Activated B cell treated with CpG ODN at 0.5 μM for 24 hours (primary cell): ENCODE data around the gene MAPK8IP2. TPM values are rescaled to one million over a fixed set of nuclear protein-coding genes. Genes with fewer than 3 reads are reported as not detected.

Experiments
- ATAC-seq: fragments of 200-7000 bp; cut with Tn5 transposase; one replicate; pipeline ENCODE4 v1.10.0; 2021; ENCODE audit warnings: low read depth, mild to moderate bottlenecking, moderate library complexity
- CTCF ChIA-PET: fragments of 350-600 bp; sonication (Branson Sonifier 250); formaldehyde crosslinking; loops from one replicate; lab custom pipeline; 2021; ENCODE audit warnings: antibody characterized with exemption; lab: Charles Lee
- POLR2A ChIA-PET: fragments of 350-600 bp; sonication (Branson Sonifier 250); formaldehyde crosslinking; loops from one replicate; lab custom pipeline; 2021; ENCODE audit warnings: antibody characterized with exemption; lab: Charles Lee
- DNase-seq: peaks from one replicate; pipeline ENCODE4 v3.0.0; 2022
- H3K27ac Mint-ChIP-seq: one replicate; pipeline ENCODE4 v1.8.0; 2020; ENCODE audit warnings: mixed read lengths
- H3K27me3 Mint-ChIP-seq: one replicate; pipeline ENCODE4 v1.8.0; 2021; ENCODE audit warnings: mixed read lengths
- H3K36me3 Mint-ChIP-seq: one replicate; pipeline ENCODE4 v1.8.0; 2021; ENCODE audit warnings: low read depth, mixed read lengths
- H3K4me1 Mint-ChIP-seq: one replicate; pipeline ENCODE4 v1.8.0; 2021; ENCODE audit warnings: mixed read lengths
- H3K4me3 Mint-ChIP-seq: one replicate; pipeline ENCODE4 v1.8.0; 2020; ENCODE audit warnings: mild to moderate bottlenecking, mixed read lengths
- H3K9me3 Mint-ChIP-seq: one replicate; pipeline ENCODE4 v1.8.0; 2020; ENCODE audit warnings: mixed read lengths
- CTCF ChIP-seq: fragments of 200-600 bp; IDR thresholded peaks from one replicate; pipeline ENCODE4 v1.8.0; 2022; ENCODE audit warnings: antibody characterized with exemption, mild to moderate bottlenecking
- intact Hi-C: fragments of 100-400 bp; cut with micrococcal nuclease; formaldehyde crosslinking; loops from one replicate; pipeline ENCODE4 v1.15.1; 2024
- total RNA-seq: library from RNA; stranded (reverse); gene quantifications from 2 replicates; pipeline ENCODE4 v1.2.3, GENCODE V29; 2022

MAPK8IP2 gene
- total RNA-seq, 1 donor from 2014 or later, result 0.18 TPM

DNA sequence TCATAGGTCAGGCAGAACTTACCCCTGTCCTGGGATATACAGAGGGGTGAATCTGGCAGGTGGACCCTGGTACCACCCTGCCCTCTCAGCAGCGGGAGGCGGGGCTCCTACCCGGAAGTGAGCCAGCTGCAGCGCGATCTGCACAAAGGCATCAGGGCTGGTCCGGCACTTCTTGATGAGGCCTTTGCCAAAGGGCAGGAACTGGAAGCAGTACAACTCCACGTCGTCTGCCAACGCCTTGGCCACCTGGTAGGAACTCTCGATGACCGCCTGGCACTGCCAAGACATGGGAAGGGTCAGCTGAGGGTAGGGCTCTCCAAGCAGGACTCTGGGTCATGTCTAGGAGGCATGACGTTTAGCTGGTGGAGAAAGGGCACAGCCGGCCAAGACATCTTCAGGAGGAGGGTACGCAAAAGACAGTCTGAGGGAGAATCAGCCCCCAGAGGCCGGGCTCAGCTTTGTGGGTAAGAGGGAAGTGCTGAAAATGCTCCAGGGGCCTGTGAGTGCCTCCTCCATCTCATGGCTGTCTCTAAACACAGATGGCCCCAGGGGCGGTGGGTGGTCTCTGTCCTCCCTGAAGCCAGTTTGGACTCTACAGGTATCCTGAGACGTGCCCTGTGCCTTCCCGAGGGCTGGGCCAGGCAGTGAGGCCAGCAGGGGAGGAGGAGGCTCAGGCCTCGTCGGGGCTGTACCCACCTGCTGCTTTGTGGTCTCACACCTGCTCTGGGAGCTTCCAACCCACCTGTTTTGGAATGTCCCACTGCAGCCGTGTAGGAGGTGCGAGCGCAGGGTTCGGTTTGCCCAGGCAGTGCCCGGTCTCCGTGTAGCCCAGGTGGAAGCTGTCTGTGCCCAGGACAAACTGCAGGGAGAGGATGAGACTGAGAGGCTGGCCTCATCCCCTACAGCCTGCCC, 29.1 kb upstream of the MAPK8IP2 start:
- ChIA-PET CTCF (no interaction called here), POLR2A (interaction anchor here (1.2 to 1.3 kb wide), 2 partner anchors 8 to 42 kb away, joined by 3 to 4 read pairs; partner anchors contain the start of genes SYCE3 and TYMP)
- H3K36me3 Mint-ChIP-seq, result peaks cover 23% of the 10 kb centered on the region
- no peaks in the 10 kb centered on the region for H3K27me3 Mint-ChIP-seq
- DNase-seq (no peak), ATAC-seq (no peak)
- no peaks in the 10 kb centered on the region for H3K9me3 Mint-ChIP-seq
- peaks cover 10% of the 10 kb centered on the region for H3K4me1 Mint-ChIP-seq
- no peak overlapping the region for H3K27ac Mint-ChIP-seq
- TF ChIP-seq CTCF, result no peak
- intact Hi-C loops, result no loop called here
- no peak overlapping the region for H3K4me3 Mint-ChIP-seq

DNA sequence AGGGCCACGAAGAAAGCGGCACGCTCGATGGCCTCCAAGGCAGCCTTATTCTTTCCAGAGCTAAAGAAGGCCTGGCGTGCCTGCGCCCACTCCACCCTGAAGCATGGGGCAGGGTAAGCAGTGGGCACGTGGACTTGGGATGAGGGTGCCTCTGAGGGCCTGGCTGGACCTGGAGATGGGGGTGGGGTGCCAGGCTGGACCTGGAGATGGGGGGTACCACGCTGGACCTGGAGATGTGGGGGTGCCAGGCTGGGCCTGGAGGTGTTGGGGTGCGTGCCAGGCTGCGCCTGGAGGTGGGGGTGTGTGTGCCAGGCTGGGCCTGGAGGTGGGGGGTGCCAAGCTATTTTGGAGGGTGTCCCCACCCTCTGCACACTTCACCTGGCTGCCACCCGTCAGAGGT, 27.6 kb upstream of the MAPK8IP2 start:
- H3K27ac Mint-ChIP-seq, result no peak overlapping the region
- TF ChIP-seq CTCF, result no peak
- no peaks in the 10 kb centered on the region for H3K27me3 Mint-ChIP-seq
- ChIA-PET POLR2A (no interaction called here), CTCF (no interaction called here)
- no peak for DNase-seq
- H3K4me1 Mint-ChIP-seq, result peaks cover 11% of the 10 kb centered on the region
- H3K36me3 Mint-ChIP-seq, result peaks cover 23% of the 10 kb centered on the region
- H3K9me3 Mint-ChIP-seq, result no peaks in the 10 kb centered on the region
- no peak for ATAC-seq
- no peak overlapping the region for H3K4me3 Mint-ChIP-seq
- intact Hi-C loops, result no loop called here

DNA sequence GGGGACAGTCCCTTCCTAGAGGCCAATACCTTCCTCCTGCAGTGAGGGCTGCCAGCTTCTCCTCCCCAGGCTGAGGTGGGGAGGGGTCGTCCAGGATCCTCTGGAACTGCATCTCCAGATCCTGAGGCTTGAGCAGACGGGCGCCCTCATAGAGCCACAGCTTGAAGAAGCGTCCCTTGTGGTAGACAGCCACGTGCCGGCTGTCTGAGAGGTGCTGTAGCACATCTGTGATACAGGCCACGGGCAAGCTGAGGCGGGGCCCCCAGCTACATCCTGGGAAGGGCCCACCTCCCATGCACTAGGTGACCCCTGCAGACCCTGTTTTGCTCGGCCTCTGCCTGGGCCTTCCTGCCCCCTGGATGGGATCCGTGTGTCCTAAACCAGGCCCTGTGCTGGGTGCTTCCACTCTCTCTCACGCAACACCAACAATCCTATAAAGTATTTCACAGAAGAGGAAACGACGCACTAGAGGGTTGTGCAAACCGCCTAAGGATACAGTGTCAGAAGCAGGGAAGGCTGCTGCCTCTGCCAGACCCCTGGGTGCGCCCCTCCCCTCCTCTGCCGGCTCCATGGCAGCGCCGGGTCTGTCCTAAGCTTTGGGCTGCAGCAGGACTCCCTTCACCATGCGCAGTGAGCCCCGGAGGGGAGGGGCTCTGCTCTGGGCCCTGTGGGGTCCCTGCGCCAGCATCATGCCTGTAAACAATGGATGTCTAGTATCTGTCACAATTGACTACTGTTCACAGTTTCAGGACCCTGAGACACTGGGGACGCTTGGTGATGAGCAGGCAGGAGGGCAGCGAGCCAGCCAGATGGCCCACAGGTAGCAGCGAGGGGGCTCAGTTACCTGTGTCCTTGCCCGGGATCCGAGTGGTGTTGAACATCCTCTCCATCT, 26.9 kb upstream of the MAPK8IP2 start:
- ATAC-seq, result no peak
- POLR2A ChIA-PET, result no interaction called here
- Mint-ChIP-seq H3K9me3 (no peaks in the 10 kb centered on the region), H3K4me1 (peaks cover 11% of the 10 kb centered on the region), H3K36me3 (peaks cover 21% of the 10 kb centered on the region), H3K4me3 (no peak overlapping the region), H3K27ac (no peak overlapping the region), H3K27me3 (no peaks in the 10 kb centered on the region)
- CTCF ChIA-PET, result no interaction called here
- no peak for TF ChIP-seq CTCF
- no peak for DNase-seq
- intact Hi-C loops, result no loop called here

- Mint-ChIP-seq H3K9me3 (no peaks in the 10 kb centered on the region), H3K27ac (no peak overlapping the region), H3K4me3 (no peak overlapping the region), H3K4me1 (peaks cover 11% of the 10 kb centered on the region), H3K27me3 (no peaks in the 10 kb centered on the region), H3K36me3 (peaks cover 17% of the 10 kb centered on the region)
- no peak for TF ChIP-seq CTCF
- intact Hi-C loops, result no loop called here
- no peak for DNase-seq
- ATAC-seq, result no peak
- ChIA-PET CTCF (no interaction called here), POLR2A (interaction anchor here (0.6 to 0.9 kb wide), 3 partner anchors 11 to 74 kb away, joined by 3 read pairs; no protein-coding TSS in a partner anchor)
Observed at GRCh38 chr22:50574383-50574755, 26.2 kb upstream of the MAPK8IP2 start.
